Mucosa of descending colon (tissue), 3 donors: ENCODE results near the gene MVB12B. TPM values are rescaled to one million over a fixed set of nuclear protein-coding genes. Genes with fewer than 3 reads are reported as not detected.

Experiments
- ATAC-seq: fragments of 200-7000 bp; cut with Tn5 transposase; one replicate; pipeline ENCODE4 v1.9.1; 2020; ENCODE audit warnings: mild to moderate bottlenecking, moderate library complexity
- DNase-seq, 3 donors: peaks; one replicate each; pipeline ENCODE4 v3.0.0-alpha.2; 2020
- H3K36me3 ChIP-seq: fragments of 200-600 bp; one replicate; pipeline ENCODE4 v1.8.0; 2021; ENCODE audit warnings: low read depth, mild to moderate bottlenecking
- H3K4me1 ChIP-seq: fragments of 200-600 bp; one replicate; pipeline ENCODE4 v1.8.0; 2021; ENCODE audit warnings: low read depth, mild to moderate bottlenecking
- H3K4me3 ChIP-seq: fragments of 200-600 bp; one replicate; pipeline ENCODE4 v1.8.0; 2021; ENCODE audit warnings: mild to moderate bottlenecking
- H3K9me3 ChIP-seq: fragments of 200-600 bp; one replicate; pipeline ENCODE4 v1.8.0; 2021; ENCODE audit warnings: mild to moderate bottlenecking
- CTCF ChIP-seq: fragments of 200-600 bp; IDR thresholded peaks from one replicate; pipeline ENCODE4 v1.8.0; 2022; ENCODE audit warnings: antibody characterized with exemption, mild to moderate bottlenecking
- intact Hi-C, 2 donors: fragments of 100-400 bp; cut with DNase I in 1 of 2; cut with micrococcal nuclease in 1 of 2; formaldehyde crosslinking; loops; one replicate each; pipeline versions ENCODE4 v1.11.0 to v1.11.1; 2022; cut with DNase I, micrococcal nuclease
- total RNA-seq, 3 donors: library from RNA; stranded (reverse); fragmentation: NEBNext Ultra II Directional in 2 of 3; extraction: Animal tissue kit (Norgen Biotek cat#: 25700) in 2 of 3; gene quantifications; one replicate each; pipeline versions ENCODE4 v1.2.1 to v1.2.4, GENCODE V29; 2021 to 2023
- donor health status: DM: no; HTN: no; CAD: no; lungs with moderate emphysema.
- donor health status: DM: no; HTN: no; CAD: no.
- donor health status: DM: no; HTN: yes; CAD: no.

The MVB12B gene
- total RNA-seq, 3 donors from 2014 or later, result 16.8 to 26.4 (median 21.6) TPM

GRCh38 chr9:126461608-126462007 lies 135.0 kb downstream of the MVB12B start:
- no peak overlapping the region for H3K4me3 ChIP-seq
- intact Hi-C loops, result no loop called here
- no peak for ATAC-seq
- no peaks in the 10 kb centered on the region for H3K36me3 ChIP-seq
- no peak for DNase-seq
- no peak for TF ChIP-seq CTCF
- H3K4me1 ChIP-seq, result no peaks in the 10 kb centered on the region
- no peaks in the 10 kb centered on the region for H3K9me3 ChIP-seq

GRCh38 chr9:126462617-126463016 lies 136.0 kb downstream of the MVB12B start:
- Histone ChIP-seq H3K4me3 (no peak overlapping the region), H3K36me3 (no peaks in the 10 kb centered on the region), H3K9me3 (no peaks in the 10 kb centered on the region), H3K4me1 (no peaks in the 10 kb centered on the region)
- no peak for ATAC-seq
- no peak for DNase-seq
- intact Hi-C loops, result no loop called here
- TF ChIP-seq CTCF, result no peak

- Histone ChIP-seq H3K4me1 (no peaks in the 10 kb centered on the region), H3K36me3 (no peaks in the 10 kb centered on the region), H3K9me3 (no peaks in the 10 kb centered on the region), H3K4me3 (no peak overlapping the region)
- no peak for TF ChIP-seq CTCF
- DNase-seq (no peak), ATAC-seq (no peak)
- intact Hi-C loops, result no loop called here
Observed at GRCh38 chr9:126463426-126463825, 136.8 kb downstream of the MVB12B start.

DNA sequence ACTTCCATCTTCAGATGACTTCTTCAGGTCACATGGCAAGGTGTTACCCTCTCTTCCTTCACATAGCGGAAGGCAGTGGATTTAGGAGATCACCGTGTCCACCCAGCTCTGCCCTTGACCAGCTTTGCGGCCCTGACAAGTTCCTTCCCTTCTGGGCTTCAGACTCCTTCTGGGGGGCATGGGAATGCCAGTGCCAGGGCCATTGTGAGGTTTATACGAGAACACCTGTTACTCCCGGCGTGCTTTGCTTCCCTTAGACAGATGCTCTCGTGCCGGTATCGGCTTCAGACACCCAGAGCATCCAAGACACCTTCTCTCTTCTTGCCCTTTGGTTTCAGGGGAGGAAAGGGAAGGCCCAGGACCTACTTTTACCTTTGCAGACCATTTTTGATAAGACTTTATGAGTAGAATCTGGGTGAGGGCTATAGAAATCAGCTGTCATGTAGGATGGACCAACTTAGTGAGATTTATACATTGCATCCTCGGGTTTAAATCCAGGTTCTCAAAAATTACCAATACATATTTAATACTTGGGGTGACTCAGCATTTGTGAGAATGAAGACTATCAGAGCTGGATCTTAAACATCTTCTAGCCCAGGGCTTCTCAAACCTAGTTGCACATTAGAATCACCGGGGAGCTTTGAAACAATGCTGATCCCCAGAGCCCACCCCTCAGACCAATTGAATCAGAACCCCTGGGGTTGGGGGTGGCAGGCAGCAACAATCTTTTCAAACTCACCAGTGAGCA lies 138.2 kb downstream of the MVB12B start:
- ATAC-seq (no peak), DNase-seq (no peak)
- H3K36me3 ChIP-seq, result no peaks in the 10 kb centered on the region
- TF ChIP-seq CTCF, result no peak
- intact Hi-C loops, result no loop called here
- no peaks in the 10 kb centered on the region for H3K9me3 ChIP-seq
- H3K4me3 ChIP-seq, result no peak overlapping the region
- H3K4me1 ChIP-seq, result no peaks in the 10 kb centered on the region

GRCh38 chr9:126465977-126466376 lies 139.3 kb downstream of the MVB12B start:
- no peak overlapping the region for H3K4me3 ChIP-seq
- TF ChIP-seq CTCF, result no peak
- intact Hi-C loops, result no loop called here
- DNase-seq (no peak), ATAC-seq (no peak)
- no peaks in the 10 kb centered on the region for H3K9me3 ChIP-seq
- H3K4me1 ChIP-seq, result no peaks in the 10 kb centered on the region
- H3K36me3 ChIP-seq, result no peaks in the 10 kb centered on the region
